GM19043 (cell line): ENCODE measurements around the gene TTPAL.

ENCODE experiments used
- ATAC-seq: cut with Tn5 transposase; IDR thresholded peaks from one replicate; pipeline ENCODE4 v1.9.1; 2021; ENCODE audit warnings: low read depth; ENCODE audit not compliant: unreplicated experiment

Gene TTPAL, protein sequence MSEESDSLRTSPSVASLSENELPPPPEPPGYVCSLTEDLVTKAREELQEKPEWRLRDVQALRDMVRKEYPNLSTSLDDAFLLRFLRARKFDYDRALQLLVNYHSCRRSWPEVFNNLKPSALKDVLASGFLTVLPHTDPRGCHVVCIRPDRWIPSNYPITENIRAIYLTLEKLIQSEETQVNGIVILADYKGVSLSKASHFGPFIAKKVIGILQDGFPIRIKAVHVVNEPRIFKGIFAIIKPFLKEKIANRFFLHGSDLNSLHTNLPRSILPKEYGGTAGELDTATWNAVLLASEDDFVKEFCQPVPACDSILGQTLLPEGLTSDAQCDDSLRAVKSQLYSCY

GRCh38 chr20:44475694-44476560 is at the start of gene TTPAL:
TTPAL (plus strand) TSS chr20:44475874; CDS start chr20:44480000, 4,126 bp downstream.
- peak; percentile 88 for ATAC-seq

DNA sequence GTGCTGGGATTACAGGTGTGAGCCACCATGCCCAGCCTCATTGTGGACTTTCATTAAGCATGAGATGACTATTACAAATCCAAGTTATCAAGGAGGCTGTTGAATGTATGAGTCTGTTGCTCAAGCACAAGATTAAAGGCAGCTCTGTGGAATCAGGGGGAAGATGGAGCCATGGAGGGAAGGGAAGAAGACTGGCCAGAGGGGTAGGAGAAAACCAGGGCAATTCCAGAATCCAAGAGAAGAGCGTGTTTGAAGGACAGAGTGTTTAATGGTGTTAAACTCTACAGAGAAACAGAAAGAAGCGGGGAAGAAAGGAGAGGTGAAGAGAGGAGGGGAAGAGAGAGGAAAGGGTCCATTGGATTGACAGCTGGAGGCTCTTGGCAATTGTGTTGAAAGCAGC is 49.8 kb upstream of the TTPAL start:
- no peak for ATAC-seq

GRCh38 chr20:44426879-44427790 is 48.5 kb upstream of the TTPAL start:
- no peak for ATAC-seq

DNA sequence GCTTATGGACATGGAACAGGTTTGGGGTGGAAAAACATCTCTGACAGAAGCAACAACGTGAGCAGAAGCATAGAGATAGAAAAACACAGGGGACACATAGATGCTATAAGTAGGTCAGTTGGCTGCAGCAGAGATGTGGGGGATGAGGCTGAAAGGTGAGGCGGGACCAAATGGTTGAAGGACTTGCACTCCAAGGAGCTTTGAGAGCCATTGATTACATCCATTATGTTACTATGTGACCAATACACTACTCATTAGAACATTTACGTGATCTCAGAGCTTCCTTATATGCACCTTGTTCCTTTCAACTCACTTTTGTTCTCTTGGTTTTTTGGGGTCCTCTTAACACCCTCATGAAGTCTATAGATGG is 47.9 kb upstream of the TTPAL start:
- ATAC-seq: no peak

DNA sequence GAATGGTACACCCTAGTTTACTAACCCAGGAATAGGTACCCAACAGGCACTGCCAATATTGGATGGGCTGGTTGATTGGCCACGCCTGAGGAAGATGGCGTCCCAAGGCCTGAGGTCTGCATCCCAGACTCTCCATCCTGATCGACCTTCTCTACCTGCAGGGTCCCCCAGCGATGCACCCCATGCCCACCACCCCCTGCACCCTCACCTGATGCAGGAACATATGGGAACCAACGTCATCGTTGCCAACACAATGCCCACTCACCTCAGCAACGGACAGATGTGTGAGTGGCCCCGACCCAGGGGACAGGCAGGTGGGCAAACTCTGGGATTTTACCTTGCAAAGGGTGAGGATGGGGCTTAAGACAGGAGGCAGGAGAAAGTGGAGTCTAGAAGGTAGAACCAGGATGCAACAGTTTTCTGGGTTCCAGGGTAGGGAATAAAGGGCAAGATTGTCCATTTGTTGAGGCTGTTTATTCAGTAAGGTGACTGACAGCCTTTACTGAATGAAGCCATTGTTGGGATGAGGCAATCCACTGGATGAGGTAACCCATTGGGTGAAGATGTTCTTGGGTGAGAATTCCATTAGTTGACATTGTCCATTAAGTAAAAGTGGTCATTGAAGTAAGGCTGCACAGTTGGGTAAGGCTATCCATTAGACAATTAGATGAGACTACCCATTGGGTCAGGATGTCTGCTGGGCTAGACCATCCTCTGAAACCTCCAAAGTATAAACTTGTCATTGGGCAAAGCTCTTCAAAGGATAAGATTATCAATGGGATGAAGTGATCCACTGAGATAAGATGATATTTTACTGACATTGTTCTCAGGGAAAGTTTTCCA is 47.3 kb upstream of the TTPAL start:
- ATAC-seq: no peak

- ATAC-seq: no peak
These were observed 46.7 kb upstream of the TTPAL start for GRCh38 chr20:44429017-44429339.

- no peak for ATAC-seq
These were observed 46.0 kb upstream of the TTPAL start for GRCh38 chr20:44429419-44430269.

- ATAC-seq: no peak
These were observed 45.2 kb upstream of the TTPAL start for GRCh38 chr20:44430270-44431065.

DNA sequence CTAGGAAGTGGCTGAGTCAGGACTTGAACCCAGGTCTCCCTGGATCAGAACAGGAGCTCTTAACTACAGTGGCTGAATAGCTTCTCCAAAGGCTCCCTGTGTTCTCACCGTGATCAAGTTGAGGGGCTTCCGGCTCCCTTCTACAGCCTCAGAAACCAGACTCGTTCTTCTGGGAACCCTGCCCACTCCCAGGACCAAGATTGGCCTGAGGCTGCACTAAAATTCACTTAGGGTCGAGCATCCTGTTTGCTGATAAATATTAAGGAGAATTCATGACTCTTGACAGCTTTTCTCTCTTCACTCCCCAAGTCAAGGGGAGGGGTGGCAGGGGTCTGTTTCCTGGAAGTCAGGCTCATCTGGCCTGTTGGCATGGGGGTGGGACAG is 44.6 kb upstream of the TTPAL start:
- ATAC-seq: no peak

GRCh38 chr20:44431502-44432234 is 44.0 kb upstream of the TTPAL start:
- no peak for ATAC-seq

- no peak for ATAC-seq
These were observed 42.8 kb upstream of the TTPAL start for GRCh38 chr20:44432618-44433577.

- ATAC-seq: no peak
These were observed 41.7 kb upstream of the TTPAL start for GRCh38 chr20:44433751-44434538.

GRCh38 chr20:44435630-44436335 is 39.9 kb upstream of the TTPAL start:
- ATAC-seq: no peak

DNA sequence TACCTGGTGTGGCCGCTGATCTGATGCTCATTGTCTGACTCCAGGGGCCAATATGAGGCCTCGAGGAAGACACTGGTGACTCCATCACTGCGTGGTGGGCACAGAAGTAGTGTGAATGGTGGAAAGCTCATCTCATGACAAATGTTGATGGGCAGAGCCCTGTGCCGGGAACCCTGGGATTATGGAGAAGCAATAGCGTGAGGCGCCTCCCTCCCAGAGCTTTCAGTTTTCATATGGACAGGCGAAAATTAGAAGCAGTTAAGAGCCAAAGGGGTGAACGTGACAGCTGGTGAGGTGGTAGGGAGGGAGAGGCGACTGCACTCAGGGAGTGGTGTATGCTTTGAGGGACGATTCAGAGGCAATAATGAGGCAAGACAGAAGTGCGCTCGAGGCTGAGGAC is 39.3 kb upstream of the TTPAL start:
- no peak for ATAC-seq

DNA sequence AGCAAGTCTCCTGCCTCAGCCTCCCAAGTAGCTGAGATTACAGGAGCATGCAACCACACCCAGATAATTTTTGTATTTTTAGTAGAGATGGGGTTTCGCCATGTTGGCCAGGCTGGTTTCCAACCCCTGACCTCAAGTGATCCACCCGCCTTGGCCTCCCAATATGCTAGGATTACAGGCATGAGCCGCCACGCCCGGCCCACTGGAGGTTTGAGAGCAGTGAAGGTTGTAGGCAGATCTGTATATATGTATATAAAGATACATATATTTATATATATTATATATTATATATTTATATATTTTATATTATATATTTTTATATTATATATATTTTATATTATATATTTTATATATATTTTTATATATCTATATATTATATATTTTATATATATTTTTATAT is 38.2 kb upstream of the TTPAL start:
- ATAC-seq: no peak
